Breast epithelium (tissue), 4 donors: Measurements from ENCODE around the gene LSM6. TPM values are rescaled to one million over a fixed set of nuclear protein-coding genes. Genes with fewer than 3 reads are reported as not detected.

Experiments used
- DNase-seq, 2 donors: peaks; one replicate each; pipeline ENCODE4 v3.0.0-alpha.2; 2019; ENCODE audit warnings: low spot score in 2 of 2
- H3K27ac ChIP-seq, 2 donors: fragments of 200-600 bp; sonication (generic) in 1 of 2; one replicate each; pipeline ENCODE4 v1.5.1; 2016 to 2019; ENCODE audit warnings: mild to moderate bottlenecking in 1 of 2
- H3K27me3 ChIP-seq, 2 donors: fragments of 200-600 bp; sonication (generic) in 1 of 2; one replicate each; pipeline versions ENCODE4 v1.5.1 to v1.6.0; 2017 to 2019; ENCODE audit warnings: control low read depth in 1 of 2, mild to moderate bottlenecking in 1 of 2
- H3K36me3 ChIP-seq: fragments of 200-600 bp; one replicate; pipeline ENCODE4 v1.5.1; 2019
- H3K4me1 ChIP-seq, 2 donors: fragments of 200-600 bp; sonication (generic); one replicate each; pipeline ENCODE4 v1.5.1; 2016 to 2019; ENCODE audit warnings: control low read depth in 1 of 2
- H3K4me3 ChIP-seq, 3 donors: fragments of 200-600 bp; sonication (generic); 1 replicate in 2 of 3; 2 replicates in 1 of 3; pipeline ENCODE4 v1.5.1; 2016 to 2019; ENCODE audit warnings: mild to moderate bottlenecking in 3 of 3, moderate library complexity in 2 of 3
- H3K9me3 ChIP-seq, 2 donors: fragments of 200-600 bp; sonication (generic) in 1 of 2; one replicate each; pipeline ENCODE4 v1.5.1; 2016 to 2019; ENCODE audit warnings: control low read depth in 1 of 2
- POLR2A ChIP-seq: fragments of 450-650 bp; IDR thresholded peaks from one replicate; pipeline ENCODE4 v1.6.1; 2016; ENCODE audit warnings: antibody characterized with exemption, mild to moderate bottlenecking, moderate library complexity
- POLR2AphosphoS5 ChIP-seq, 3 donors: sonication (generic); formaldehyde crosslinking; IDR thresholded peaks; one replicate each; pipeline ENCODE4 v1.6.1; 2017; ENCODE audit warnings: antibody characterized with exemption in 3 of 3
- intact Hi-C: fragments of 100-400 bp; cut with DNase I; formaldehyde crosslinking; loops from one replicate; pipeline ENCODE4 v1.15.1; 2023; ENCODE audit warnings: low total_unique reads
- total RNA-seq, 3 donors: library from RNA; depleted of rRNA; stranded (reverse); fragments of >200 nt; gene quantifications; one replicate each; pipeline ENCODE4 v1.1.0, GENCODE V29; 2016
- TF ChIP-seq, protein P1 (sequence below), 3 donors: fragments of 450-650 bp; IDR thresholded peaks; one replicate each; pipeline ENCODE4 v1.5.1; 2016 to 2017; ENCODE audit warnings: antibody characterized with exemption in 3 of 3, mild to moderate bottlenecking in 3 of 3, moderate library complexity in 3 of 3

Gene LSM6
- total RNA-seq, 3 donors from 2014 or later: 23.1 to 38.4 (median 28.8) TPM

DNA sequence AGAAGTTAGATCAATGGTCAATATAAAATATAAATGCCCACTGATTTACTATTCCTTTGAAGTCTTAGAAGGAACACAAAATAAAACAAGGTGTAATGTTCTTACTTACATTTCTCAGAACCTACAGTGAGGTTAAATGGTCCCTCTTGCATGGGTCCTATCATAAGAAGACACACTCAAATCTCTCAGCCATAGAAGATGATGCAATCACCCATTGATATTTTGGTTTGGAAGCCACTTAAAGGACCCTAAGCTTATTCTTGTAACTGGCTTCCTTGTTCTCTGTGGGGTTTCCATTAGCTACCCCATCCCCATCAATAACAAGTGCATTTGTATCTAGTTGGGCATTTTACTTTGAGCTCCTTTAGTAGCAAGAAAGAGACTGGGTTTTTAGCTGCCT is 53.9 kb downstream of the LSM6 start:
- intact Hi-C loops: no loop called here
- Histone ChIP-seq H3K27ac (no peak overlapping the region), H3K4me3 (no peak overlapping the region), H3K4me1 (no peaks in the 10 kb centered on the region), H3K9me3 (peaks cover 7 to 13% of the 10 kb centered on the region in 2 donors), H3K27me3 (no peaks in the 10 kb centered on the region), H3K36me3 (no peaks in the 10 kb centered on the region)
- TF ChIP-seq POLR2A (no peak), POLR2AphosphoS5 (IDR thresholded peaks at IDR 0.05) (no peak)
- TF ChIP-seq, protein P1, sequence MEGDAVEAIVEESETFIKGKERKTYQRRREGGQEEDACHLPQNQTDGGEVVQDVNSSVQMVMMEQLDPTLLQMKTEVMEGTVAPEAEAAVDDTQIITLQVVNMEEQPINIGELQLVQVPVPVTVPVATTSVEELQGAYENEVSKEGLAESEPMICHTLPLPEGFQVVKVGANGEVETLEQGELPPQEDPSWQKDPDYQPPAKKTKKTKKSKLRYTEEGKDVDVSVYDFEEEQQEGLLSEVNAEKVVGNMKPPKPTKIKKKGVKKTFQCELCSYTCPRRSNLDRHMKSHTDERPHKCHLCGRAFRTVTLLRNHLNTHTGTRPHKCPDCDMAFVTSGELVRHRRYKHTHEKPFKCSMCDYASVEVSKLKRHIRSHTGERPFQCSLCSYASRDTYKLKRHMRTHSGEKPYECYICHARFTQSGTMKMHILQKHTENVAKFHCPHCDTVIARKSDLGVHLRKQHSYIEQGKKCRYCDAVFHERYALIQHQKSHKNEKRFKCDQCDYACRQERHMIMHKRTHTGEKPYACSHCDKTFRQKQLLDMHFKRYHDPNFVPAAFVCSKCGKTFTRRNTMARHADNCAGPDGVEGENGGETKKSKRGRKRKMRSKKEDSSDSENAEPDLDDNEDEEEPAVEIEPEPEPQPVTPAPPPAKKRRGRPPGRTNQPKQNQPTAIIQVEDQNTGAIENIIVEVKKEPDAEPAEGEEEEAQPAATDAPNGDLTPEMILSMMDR (IDR thresholded peaks at IDR 0.05): no peak
- DNase-seq: no peak

DNA sequence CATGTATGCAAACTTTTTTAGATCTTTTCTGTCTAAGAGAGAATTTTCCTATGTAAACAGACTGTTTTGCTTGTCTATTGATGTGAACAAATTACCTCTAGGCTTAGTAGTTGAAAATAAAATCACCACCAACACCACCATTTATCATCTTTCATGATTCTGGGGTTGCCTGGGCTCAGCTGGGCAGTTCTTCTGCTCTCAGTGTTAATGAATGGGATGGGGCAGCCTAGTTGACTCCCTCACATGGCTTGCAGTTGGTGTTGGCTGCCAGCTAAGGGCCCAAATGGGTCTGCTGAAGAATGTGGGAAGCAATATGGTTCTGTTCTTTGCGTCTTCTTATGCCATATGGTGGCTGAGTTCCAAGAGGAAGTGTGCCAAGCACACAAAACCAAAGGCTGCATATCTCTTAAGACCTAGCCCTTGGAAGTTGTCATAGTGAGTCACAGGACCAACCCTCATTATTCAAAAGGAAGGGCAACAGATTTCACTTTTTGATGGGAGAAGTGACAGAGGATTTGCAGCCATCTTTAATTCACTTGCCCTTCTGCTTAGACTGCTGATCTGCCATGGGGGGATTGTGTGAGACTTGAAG is 56.7 kb downstream of the LSM6 start:
- H3K4me1 ChIP-seq: no peaks in the 10 kb centered on the region
- TF ChIP-seq, protein P1 (IDR thresholded peaks at IDR 0.05): no peak
- TF ChIP-seq POLR2AphosphoS5 (IDR thresholded peaks at IDR 0.05): no peak
- TF ChIP-seq POLR2A: no peak
- intact Hi-C loops: no loop called here
- DNase-seq: no peak
- no peak overlapping the region for H3K4me3 ChIP-seq
- H3K9me3 ChIP-seq: peaks cover 7 to 13% of the 10 kb centered on the region in 2 donors
- H3K36me3 ChIP-seq: no peaks in the 10 kb centered on the region
- no peaks in the 10 kb centered on the region for H3K27me3 ChIP-seq
- no peak overlapping the region for H3K27ac ChIP-seq

DNA sequence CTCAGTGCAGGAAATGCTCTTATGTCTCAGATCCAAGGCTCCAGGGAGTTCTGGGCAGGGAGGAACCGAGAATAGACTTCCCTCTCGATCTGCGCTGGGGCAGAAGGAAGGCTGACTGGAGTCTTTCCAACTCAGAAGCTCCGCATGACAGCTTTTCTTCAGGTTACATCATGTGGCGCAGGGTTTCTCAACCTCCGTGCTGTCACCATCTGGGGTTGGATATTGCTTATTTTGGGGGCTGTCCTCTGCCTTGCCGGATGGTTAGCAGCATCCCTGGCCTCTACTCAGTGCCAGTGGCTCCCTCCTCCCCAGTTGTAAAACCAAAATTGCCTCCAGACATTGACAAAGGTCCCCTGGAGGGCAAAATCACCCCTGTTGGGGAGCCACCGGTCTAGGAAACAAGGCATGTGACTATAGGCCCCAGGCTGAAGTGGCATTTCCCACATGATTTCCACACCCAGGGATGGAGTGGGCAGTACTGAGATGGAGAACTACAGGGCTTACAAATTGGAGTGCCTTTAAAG is 60.2 kb downstream of the LSM6 start:
- no peaks in the 10 kb centered on the region for H3K4me1 ChIP-seq
- no peak for DNase-seq
- no peak for TF ChIP-seq POLR2A
- TF ChIP-seq, protein P1 (IDR thresholded peaks at IDR 0.05): no peak
- TF ChIP-seq POLR2AphosphoS5 (IDR thresholded peaks at IDR 0.05): no peak
- H3K4me3 ChIP-seq: no peak overlapping the region
- peak overlapping the region in 1 of 2 donors; percentile 32 for H3K27ac ChIP-seq
- H3K27me3 ChIP-seq: no peaks in the 10 kb centered on the region
- intact Hi-C loops: no loop called here
- H3K36me3 ChIP-seq: no peaks in the 10 kb centered on the region
- peaks cover 7 to 13% of the 10 kb centered on the region in 2 donors for H3K9me3 ChIP-seq

GRCh38 chr4:146236216-146236615 is 60.7 kb downstream of the LSM6 start:
- Histone ChIP-seq H3K4me3 (no peak overlapping the region), H3K27ac (no peak overlapping the region), H3K4me1 (no peaks in the 10 kb centered on the region), H3K27me3 (no peaks in the 10 kb centered on the region), H3K9me3 (peaks cover 7 to 12% of the 10 kb centered on the region in 2 donors), H3K36me3 (no peaks in the 10 kb centered on the region)
- intact Hi-C loops: no loop called here
- TF ChIP-seq POLR2A (no peak), POLR2AphosphoS5 (IDR thresholded peaks at IDR 0.05) (no peak)
- TF ChIP-seq, protein P1 (IDR thresholded peaks at IDR 0.05): no peak
- DNase-seq: no peak

- intact Hi-C loops: no loop called here
Observed at GRCh38 chr4:146237092-146237491, 61.6 kb downstream of the LSM6 start.

More at GRCh38 chr4:146237092-146237491, 61.6 kb downstream of the LSM6 start:
- Histone ChIP-seq H3K4me1 (no peaks in the 10 kb centered on the region), H3K27me3 (no peaks in the 10 kb centered on the region), H3K27ac (no peak overlapping the region), H3K4me3 (no peak overlapping the region), H3K9me3 (peaks cover 3 to 4% of the 10 kb centered on the region in 2 donors), H3K36me3 (no peaks in the 10 kb centered on the region)
- no peak for TF ChIP-seq POLR2AphosphoS5 (IDR thresholded peaks at IDR 0.05)
- no peak for TF ChIP-seq POLR2A
- TF ChIP-seq, protein P1 (IDR thresholded peaks at IDR 0.05): no peak
- no peak for DNase-seq
